NCI-H526 (cell line): ENCODE results near the gene PTPN13.
A peak's percentile ranks its signal among the peaks of the same experiment; 100 is the strongest.

Experiments used
- DNase-seq, 2 experiments: peaks; one replicate each; lab custom pipeline; 2025; lab: John Stamatoyannopoulos, UW

The PTPN13 gene

GRCh38 chr4:86592553-86593249, 1.4 kb upstream of the PTPN13 start:
- no peak for DNase-seq

- peak; percentile 67 to 73 for DNase-seq
Observed at GRCh38 chr4:86594559-86595425, 677 bp downstream of the PTPN13 start.

- peak; percentile 37 to 41 for DNase-seq
Observed at GRCh38 chr4:86595426-86595805, 1.3 kb downstream of the PTPN13 start.

- DNase-seq = no peak
Observed at GRCh38 chr4:86596807-86597206, 2.7 kb downstream of the PTPN13 start.

GRCh38 chr4:86600007-86600653, 6.0 kb downstream of the PTPN13 start:
- DNase-seq = no peak

- no peak for DNase-seq
Observed at GRCh38 chr4:86603311-86603885, 9.3 kb downstream of the PTPN13 start.

GRCh38 chr4:86606809-86607208, 12.7 kb downstream of the PTPN13 start:
- DNase-seq = no peak

- DNase-seq = no peak
Observed at GRCh38 chr4:86608757-86609375, 14.8 kb downstream of the PTPN13 start.

GRCh38 chr4:86611757-86612156, 17.6 kb downstream of the PTPN13 start:
- DNase-seq = no peak

GRCh38 chr4:86613734-86614133, 19.6 kb downstream of the PTPN13 start:
- no peak for DNase-seq

- no peak for DNase-seq
Observed at GRCh38 chr4:86614865-86615264, 20.8 kb downstream of the PTPN13 start.

- DNase-seq = no peak
Observed at GRCh38 chr4:86615501-86615900, 21.4 kb downstream of the PTPN13 start.

GRCh38 chr4:86619656-86620055, 25.5 kb downstream of the PTPN13 start:
- no peak for DNase-seq

- no peak for DNase-seq
Observed at GRCh38 chr4:86621435-86621834, 27.3 kb downstream of the PTPN13 start.

GRCh38 chr4:86626066-86626465, 32.0 kb downstream of the PTPN13 start:
- no peak for DNase-seq

GRCh38 chr4:86627462-86628135, 33.5 kb downstream of the PTPN13 start:
- DNase-seq = no peak

- no peak for DNase-seq
Observed at GRCh38 chr4:86630629-86631028, 36.5 kb downstream of the PTPN13 start.

- DNase-seq = no peak
Observed at GRCh38 chr4:86631166-86631565, 37.1 kb downstream of the PTPN13 start.

GRCh38 chr4:86633854-86634253, 39.7 kb downstream of the PTPN13 start:
- no peak for DNase-seq

- no peak for DNase-seq
Observed at GRCh38 chr4:86640469-86640868, 46.4 kb downstream of the PTPN13 start.

GRCh38 chr4:86641516-86642090, 47.5 kb downstream of the PTPN13 start:
- DNase-seq = no peak
